GM19467 (cell line): Measurements from ENCODE around the gene TMIGD3.

ENCODE experiments used
- ATAC-seq: cut with Tn5 transposase; IDR thresholded peaks from one replicate; pipeline ENCODE4 v1.9.1; 2021; ENCODE audit warnings: mild to moderate bottlenecking, moderate library complexity; ENCODE audit not compliant: unreplicated experiment

TMIGD3 gene

GRCh38 chr1:111509997-111510375 is 6.6 kb upstream of the TMIGD3 start:
- ATAC-seq = no peak

- peak; percentile 48 for ATAC-seq
These were observed 4.2 kb upstream of the TMIGD3 start for GRCh38 chr1:111507411-111508201.

GRCh38 chr1:111506561-111506960 is 3.1 kb upstream of the TMIGD3 start:
- ATAC-seq = no peak

GRCh38 chr1:111505641-111506119 is 2.2 kb upstream of the TMIGD3 start:
- ATAC-seq = peak; percentile 50

DNA sequence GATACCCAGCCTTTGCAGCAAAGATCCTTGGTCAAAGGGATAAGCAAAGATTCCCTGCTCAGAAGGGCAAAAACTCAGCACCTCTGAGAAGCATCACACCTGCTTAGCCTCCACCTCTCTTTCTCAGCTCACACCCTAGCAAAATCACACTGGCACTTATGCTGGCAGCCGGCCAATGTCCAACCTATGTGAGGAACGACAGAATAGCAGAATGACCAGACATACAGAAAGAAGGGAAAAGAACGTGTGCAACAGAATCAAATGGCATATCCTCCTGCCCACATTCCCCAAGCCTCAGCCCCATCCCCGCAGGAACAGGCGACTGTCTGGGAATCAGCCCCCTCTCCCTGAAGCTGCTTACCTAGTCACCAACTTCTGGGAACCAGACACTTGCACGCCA is 664 bp upstream of the TMIGD3 start:
- ATAC-seq = no peak

DNA sequence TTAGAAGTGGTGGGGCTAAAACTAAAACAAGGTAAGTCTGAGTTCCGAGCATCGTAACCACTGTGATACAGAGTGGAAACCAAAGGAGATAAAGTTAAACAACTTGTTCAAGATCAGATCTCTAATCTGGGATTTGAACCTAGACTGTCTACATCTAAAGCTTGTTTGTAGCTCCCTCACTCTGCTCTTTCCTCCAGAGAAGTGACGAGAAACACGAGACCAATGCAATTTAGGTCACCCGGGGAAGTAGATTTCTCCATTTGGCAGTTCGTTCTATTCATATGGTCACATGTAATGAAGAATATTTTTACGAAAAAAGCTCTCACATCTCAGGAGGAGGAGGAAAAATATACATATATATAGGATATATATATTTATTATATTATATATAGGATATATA is 1.8 kb downstream of the TMIGD3 start:
- ATAC-seq = no peak

DNA sequence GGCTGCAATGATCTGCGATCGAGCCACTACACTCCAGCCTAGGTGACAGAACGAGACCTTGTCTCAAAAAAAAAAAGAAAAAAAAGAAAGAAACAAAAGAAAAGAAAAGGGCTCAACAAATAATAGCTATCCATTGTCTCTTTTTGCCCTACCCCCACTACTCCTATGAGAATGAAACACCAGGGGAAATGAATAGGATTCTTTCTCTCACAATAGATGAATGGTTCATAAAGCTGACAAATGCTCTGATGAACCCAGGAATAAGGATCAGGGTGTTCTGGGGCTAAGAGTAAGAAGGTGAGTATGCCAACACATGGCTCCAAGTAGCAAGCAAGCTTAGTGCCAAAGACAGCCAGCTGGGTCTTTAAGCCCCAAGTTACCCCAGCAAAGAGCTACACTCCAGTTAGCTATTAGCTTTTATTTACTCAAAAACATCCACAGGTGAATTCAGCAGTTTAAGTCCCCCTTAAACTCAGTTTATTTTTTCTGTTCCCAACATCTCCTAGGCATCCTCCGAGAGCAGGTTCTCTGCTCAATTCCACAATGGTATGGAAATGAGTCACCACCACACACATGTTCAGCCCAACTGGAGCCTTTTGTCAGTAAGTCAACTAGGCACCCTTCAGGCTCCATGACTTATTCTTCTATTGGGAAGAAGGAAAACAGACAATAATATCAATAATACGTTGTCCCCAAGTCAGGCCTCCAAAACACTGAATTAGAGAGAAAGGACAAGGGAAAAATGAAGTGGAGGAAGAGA is 4.2 kb downstream of the TMIGD3 start:
- no peak for ATAC-seq

- no peak for ATAC-seq
These were observed 5.8 kb downstream of the TMIGD3 start for GRCh38 chr1:111497592-111497991.

GRCh38 chr1:111496398-111496797 is 7.0 kb downstream of the TMIGD3 start:
- ATAC-seq = no peak

DNA sequence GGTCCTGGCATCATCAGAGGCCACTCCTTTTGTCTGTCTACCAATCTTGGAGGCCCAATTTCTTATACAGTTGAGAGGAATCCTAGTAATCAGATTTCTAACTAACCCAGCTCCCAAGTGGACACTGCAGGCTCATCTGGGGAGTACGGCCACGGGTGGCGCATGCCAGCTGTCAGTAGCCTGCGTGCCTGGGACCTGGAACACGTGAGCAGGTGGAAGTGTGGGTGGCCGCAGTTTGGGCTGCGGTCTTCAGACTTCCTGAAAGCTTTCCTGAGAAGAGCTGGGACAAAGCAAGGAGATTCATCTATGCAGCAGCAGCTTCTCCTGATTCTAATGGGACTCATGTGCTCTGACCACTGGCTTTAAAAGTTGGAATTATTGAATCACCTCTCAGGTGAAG is 12.4 kb downstream of the TMIGD3 start:
- no peak for ATAC-seq

- no peak for ATAC-seq
These were observed 13.2 kb downstream of the TMIGD3 start for GRCh38 chr1:111490220-111490619.

DNA sequence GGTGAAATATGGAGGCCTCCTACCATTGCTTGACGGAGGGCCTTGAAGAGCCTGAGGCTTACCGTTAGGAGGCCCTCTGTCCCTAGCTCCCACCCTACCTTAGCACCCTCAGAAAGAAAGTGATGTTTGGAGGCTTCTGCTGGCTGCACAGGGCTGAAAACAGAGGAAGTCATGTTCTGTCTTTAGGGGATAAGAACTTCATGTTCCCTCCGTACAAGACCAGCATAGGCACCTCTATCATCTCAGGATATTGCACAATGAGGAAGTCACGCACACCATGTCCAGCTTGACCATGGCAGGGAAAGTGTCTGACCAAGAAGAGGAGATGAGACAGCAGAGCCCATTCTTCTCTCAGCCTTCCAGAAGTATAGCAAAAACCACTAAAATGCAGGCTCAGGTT is 13.8 kb downstream of the TMIGD3 start:
- no peak for ATAC-seq

DNA sequence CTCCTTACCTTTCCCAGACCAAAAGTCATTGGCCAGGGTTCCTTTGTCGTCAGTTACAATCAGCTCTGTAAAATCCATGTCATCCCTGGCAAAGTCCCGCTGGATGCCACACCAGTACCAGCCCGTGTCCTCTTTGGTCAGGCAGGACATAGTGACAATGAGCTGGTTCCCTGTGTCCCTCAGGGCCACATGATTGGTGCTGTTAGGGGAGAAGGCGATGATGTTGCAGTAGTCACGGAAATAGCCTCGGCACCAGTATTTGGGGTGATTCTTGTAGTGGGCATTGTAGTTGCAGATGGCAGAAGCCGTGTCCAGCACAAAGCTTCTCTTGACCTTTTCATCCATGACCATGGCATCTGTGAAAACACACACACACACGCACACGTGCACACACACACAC is 14.8 kb downstream of the TMIGD3 start:
- ATAC-seq = no peak

DNA sequence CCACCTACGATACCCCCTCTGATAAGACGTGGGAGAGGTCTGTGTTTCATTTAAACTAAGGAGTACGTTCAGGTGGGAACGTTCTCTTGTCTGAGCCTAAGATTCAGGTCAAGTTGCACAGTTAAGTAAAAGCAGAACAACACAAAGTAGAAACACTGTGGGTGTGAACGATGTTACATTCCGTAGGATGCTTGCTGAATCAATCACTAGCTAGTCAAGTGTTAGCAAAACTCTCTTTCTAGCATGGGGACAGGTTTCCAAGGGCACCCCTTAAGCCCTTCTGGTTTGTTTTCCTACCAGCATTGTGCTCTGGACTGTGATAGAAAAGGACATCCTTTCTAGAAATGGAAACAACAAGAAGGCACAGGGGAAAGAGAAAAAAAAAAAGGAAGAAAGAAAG is 16.3 kb downstream of the TMIGD3 start:
- ATAC-seq = no peak

GRCh38 chr1:111486431-111486830 is 17.0 kb downstream of the TMIGD3 start:
- ATAC-seq = no peak

GRCh38 chr1:111484391-111485026 is 18.9 kb downstream of the TMIGD3 start:
- no peak for ATAC-seq

DNA sequence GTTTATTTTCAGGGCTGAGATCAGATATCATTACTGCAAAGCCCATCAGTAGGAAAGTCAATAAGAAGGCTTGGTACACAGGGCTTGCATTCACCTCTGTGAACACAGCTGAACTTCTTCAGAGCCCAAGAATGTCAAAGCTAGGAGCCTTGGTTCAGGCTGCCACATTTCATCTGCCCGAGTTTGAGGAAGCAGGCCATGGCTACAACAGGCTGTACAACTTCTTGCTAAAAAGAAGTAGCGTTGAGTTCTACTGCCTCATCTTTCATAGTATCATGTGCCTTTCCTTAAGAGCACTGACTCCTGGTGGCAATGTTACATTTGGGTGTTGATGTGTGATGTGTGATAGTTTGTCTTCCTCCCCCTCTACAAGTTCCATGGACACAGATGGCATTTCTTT is 19.6 kb downstream of the TMIGD3 start:
- ATAC-seq = no peak

GRCh38 chr1:111483166-111483565 is 20.3 kb downstream of the TMIGD3 start:
- no peak for ATAC-seq

- ATAC-seq = no peak
These were observed 21.8 kb downstream of the TMIGD3 start for GRCh38 chr1:111481387-111482221.

- no peak for ATAC-seq
These were observed 22.8 kb downstream of the TMIGD3 start for GRCh38 chr1:111480674-111481073.

GRCh38 chr1:111476761-111477309 is 26.6 kb downstream of the TMIGD3 start:
- ATAC-seq = peak; percentile 55
